ENCODE measurements around the gene RNF114. TPM values are rescaled to one million over a fixed set of nuclear protein-coding genes. Genes with fewer than 3 reads are reported as not detected.

RNF114 gene
- total RNA-seq, 2 experiments from 2014 or later, result 68.4 to 70.5 TPM

DNA sequence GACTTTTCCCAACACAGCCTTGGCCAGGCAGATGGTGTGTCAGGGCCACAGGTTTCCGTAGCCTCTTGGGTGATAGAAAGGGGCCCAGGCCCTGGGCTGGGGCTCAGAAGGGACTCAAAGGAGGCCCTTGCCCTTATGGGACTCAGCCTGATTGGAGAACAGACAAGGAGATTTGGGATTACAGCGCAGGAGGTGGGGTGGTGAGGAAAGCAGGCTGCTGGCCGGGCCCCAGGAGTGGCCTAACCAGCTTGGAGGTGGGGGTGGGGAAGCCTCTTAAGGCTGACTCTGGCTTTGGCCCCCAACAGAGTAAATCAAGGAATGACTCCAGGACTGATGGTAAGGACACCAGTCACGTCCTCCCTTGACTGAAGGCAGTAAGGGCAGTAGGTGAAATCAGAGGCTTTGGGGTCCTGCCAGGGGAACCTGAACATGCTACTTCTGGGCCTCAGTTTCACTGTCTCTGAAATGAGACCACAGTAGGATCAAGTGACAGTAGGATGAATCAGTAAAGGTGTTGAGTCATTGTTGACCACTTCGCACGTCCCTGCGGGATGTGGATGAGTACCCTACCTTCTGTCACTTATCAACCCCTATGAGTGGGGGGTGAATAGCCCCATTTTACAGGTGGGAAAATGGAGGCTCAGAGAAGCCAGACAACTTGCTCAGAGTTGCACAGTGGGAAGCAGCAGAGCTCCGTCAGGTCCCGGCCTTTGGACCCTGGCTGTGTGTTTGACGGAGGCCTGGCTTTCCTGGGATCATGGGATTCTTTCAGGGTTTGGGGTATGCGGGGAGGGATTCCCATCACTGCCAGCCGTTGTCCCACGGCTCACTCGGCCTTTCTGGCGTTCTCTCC is 51.0 kb downstream of the RNF114 start:
- Mint-ChIP-seq H3K27ac (no peak overlapping the region), H3K36me3 (ENCODE audit: low read depth) (no peaks in the 10 kb centered on the region), H3K9me3 (no peaks in the 10 kb centered on the region), H3K4me1 (ENCODE audit: low read depth) (peaks cover 17% of the 10 kb centered on the region), H3K27me3 (no peaks in the 10 kb centered on the region), H3K4me3 (no peak overlapping the region)
- intact Hi-C loops (cut with micrococcal nuclease), result no loop called here
- TF ChIP-seq, protein P1, sequence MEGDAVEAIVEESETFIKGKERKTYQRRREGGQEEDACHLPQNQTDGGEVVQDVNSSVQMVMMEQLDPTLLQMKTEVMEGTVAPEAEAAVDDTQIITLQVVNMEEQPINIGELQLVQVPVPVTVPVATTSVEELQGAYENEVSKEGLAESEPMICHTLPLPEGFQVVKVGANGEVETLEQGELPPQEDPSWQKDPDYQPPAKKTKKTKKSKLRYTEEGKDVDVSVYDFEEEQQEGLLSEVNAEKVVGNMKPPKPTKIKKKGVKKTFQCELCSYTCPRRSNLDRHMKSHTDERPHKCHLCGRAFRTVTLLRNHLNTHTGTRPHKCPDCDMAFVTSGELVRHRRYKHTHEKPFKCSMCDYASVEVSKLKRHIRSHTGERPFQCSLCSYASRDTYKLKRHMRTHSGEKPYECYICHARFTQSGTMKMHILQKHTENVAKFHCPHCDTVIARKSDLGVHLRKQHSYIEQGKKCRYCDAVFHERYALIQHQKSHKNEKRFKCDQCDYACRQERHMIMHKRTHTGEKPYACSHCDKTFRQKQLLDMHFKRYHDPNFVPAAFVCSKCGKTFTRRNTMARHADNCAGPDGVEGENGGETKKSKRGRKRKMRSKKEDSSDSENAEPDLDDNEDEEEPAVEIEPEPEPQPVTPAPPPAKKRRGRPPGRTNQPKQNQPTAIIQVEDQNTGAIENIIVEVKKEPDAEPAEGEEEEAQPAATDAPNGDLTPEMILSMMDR (IDR thresholded peaks at IDR 0.05), result no peak
- ChIA-PET POLR2A (interaction anchor here (1.1 kb wide), 1 partner anchor 33 kb away, joined by 3 read pairs; no protein-coding TSS in a partner anchor), CTCF (interaction anchor here (3.2 to 11.7 kb wide), 3 partner anchors 7 to 86 kb away, joined by 15 to 364 read pairs (median 39); no protein-coding TSS in a partner anchor)
- ATAC-seq, result no peak
- DNase-seq, result no peak

DNA sequence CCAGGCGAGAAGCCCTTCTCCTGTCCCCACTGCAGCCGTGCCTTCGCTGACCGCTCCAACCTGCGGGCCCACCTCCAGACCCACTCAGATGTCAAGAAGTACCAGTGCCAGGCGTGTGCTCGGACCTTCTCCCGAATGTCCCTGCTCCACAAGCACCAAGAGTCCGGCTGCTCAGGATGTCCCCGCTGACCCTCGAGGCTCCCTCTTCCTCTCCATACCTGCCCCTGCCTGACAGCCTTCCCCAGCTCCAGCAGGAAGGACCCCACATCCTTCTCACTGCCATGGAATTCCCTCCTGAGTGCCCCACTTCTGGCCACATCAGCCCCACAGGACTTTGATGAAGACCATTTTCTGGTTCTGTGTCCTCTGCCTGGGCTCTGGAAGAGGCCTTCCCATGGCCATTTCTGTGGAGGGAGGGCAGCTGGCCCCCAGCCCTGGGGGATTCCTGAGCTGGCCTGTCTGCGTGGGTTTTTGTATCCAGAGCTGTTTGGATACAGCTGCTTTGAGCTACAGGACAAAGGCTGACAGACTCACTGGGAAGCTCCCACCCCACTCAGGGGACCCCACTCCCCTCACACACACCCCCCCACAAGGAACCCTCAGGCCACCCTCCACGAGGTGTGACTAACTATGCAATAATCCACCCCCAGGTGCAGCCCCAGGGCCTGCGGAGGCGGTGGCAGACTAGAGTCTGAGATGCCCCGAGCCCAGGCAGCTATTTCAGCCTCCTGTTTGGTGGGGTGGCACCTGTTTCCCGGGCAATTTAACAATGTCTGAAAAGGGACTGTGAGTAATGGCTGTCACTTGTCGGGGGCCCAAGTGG is 51.9 kb downstream of the RNF114 start:
- Mint-ChIP-seq H3K9me3 (no peaks in the 10 kb centered on the region), H3K27ac (no peak overlapping the region), H3K4me3 (no peak overlapping the region), H3K27me3 (no peaks in the 10 kb centered on the region), H3K36me3 (ENCODE audit: low read depth) (no peaks in the 10 kb centered on the region), H3K4me1 (ENCODE audit: low read depth) (peaks cover 12% of the 10 kb centered on the region)
- intact Hi-C loops (cut with micrococcal nuclease), result no loop called here
- ATAC-seq, result no peak
- TF ChIP-seq, protein P1 (IDR thresholded peaks at IDR 0.05), result no peak
- ChIA-PET POLR2A (interaction anchor here (0.6 kb wide), 1 partner anchor 912 kb away, joined by 3 read pairs; no protein-coding TSS in a partner anchor), CTCF (interaction anchor here (3.2 to 3.3 kb wide), 2 partner anchors 8 to 83 kb away, joined by 15 to 39 read pairs; no protein-coding TSS in a partner anchor)
- DNase-seq, result no peak

DNA sequence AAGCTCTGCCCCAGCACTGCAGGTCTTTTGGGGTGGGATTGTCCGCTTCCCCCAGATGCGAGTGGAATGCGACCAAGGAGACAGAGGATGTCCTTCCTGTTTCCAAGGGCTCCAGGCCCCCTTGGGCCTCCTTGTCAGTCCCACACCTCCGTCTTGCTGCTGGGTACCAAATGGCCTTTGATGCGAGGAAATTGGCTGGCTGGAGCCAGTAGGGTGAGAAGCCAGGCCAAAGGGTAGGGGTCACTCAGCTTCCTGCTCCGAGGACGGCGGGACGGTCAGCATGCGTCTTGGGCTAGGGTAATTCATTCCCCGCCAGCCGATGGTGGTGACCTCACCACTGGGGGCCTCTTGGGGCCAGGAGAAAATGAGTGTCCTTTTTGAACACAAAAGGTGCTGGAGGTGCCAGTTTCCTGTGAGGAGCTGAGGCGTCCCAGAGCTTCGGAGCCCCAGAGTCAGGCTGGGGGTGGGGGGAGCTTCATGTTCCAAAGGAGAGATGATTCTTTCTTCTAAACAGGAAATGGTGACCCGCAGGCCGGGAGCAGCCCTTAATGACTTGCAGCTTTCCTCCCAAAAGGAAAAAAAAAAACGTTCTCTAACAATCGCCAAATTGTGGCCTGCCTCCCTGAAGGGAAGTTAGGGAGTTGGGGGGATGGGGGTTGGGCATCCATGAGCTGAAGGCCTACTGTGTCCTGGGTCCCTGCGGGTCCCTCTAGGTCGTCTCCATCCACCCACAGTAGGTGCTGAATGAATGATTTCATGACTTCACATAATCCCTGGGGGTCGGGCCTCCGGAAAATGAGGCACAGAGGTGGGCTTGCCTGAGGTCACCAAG is 53.3 kb downstream of the RNF114 start:
- ChIA-PET POLR2A (interaction anchor here (0.5 to 0.9 kb wide), 5 partner anchors 82 to 910 kb away, joined by 3 read pairs; no protein-coding TSS in a partner anchor), CTCF (interaction anchor here (1.0 to 3.3 kb wide), 3 partner anchors 10 to 82 kb away, joined by 3 to 39 read pairs (median 15); no protein-coding TSS in a partner anchor)
- intact Hi-C loops (cut with micrococcal nuclease), result no loop called here
- ATAC-seq (no peak), DNase-seq (no peak)
- H3K27ac Mint-ChIP-seq, result no peak overlapping the region
- H3K4me1 Mint-ChIP-seq (ENCODE audit: low read depth), result peaks cover 3% of the 10 kb centered on the region
- H3K27me3 Mint-ChIP-seq, result peaks cover 2% of the 10 kb centered on the region
- no peak overlapping the region for H3K4me3 Mint-ChIP-seq
- H3K36me3 Mint-ChIP-seq (ENCODE audit: low read depth), result no peaks in the 10 kb centered on the region
- TF ChIP-seq, protein P1 (IDR thresholded peaks at IDR 0.05), result no peak
- no peaks in the 10 kb centered on the region for H3K9me3 Mint-ChIP-seq

DNA sequence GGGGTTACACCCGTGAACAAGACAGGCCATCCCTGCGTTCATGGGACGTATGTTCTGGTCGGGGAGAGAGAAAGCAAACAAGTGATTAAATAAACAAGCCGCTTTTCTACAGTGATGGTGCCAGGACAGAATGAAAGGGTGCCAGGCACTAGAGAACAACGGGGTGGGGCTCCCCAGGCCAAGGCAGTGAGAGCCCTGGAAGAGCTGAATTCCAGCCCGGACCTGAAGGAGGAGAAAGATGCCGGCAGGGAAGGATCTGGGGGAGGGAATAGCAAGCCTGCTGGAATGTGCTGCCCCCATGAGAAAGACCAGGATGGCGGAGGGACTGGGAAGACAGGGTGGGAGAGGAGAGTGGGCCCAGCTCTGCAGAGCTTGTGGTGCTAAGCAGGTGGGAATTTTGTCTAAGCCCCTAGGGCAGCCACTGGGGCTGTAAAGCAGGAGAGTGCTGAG is 54.1 kb downstream of the RNF114 start:
- DNase-seq (no peak), ATAC-seq (no peak)
- ChIA-PET CTCF (interaction anchor here (3.2 to 3.3 kb wide), 2 partner anchors 11 to 81 kb away, joined by 15 to 39 read pairs; no protein-coding TSS in a partner anchor), POLR2A (interaction anchor here (0.5 to 0.6 kb wide), 3 partner anchors 107 to 262 kb away, joined by 3 read pairs; no protein-coding TSS in a partner anchor)
- TF ChIP-seq, protein P1 (IDR thresholded peaks at IDR 0.05), result no peak
- H3K36me3 Mint-ChIP-seq (ENCODE audit: low read depth), result no peaks in the 10 kb centered on the region
- no peak overlapping the region for H3K4me3 Mint-ChIP-seq
- peaks cover 2% of the 10 kb centered on the region for H3K27me3 Mint-ChIP-seq
- intact Hi-C loops (cut with micrococcal nuclease), result no loop called here
- H3K9me3 Mint-ChIP-seq, result no peaks in the 10 kb centered on the region
- peaks cover 3% of the 10 kb centered on the region for H3K4me1 Mint-ChIP-seq (ENCODE audit: low read depth)
- no peak overlapping the region for H3K27ac Mint-ChIP-seq
